Esophagus muscularis mucosa (tissue), 4 donors: ENCODE results near the gene RYR2. TPM values are rescaled to one million over a fixed set of nuclear protein-coding genes. Genes with fewer than 3 reads are reported as not detected.

Experiments
- DNase-seq: peaks from one replicate; pipeline ENCODE4 v3.0.0-alpha.2; 2017; ENCODE audit errors: extremely low spot score
- H3K27ac ChIP-seq, 4 donors: fragments of 200-600 bp; sonication (generic); replicated peaks in 1 of 4; 1 replicate in 3 of 4; 2 replicates in 1 of 4; pipeline ENCODE4 v1.5.1; 2016 to 2019; ENCODE audit warnings: mild to moderate bottlenecking in 1 of 4
- H3K27me3 ChIP-seq, 4 donors: fragments of 200-600 bp; sonication (generic); one replicate each; pipeline versions ENCODE4 v1.5.1 to v1.6.0; 2016 to 2019
- H3K36me3 ChIP-seq, 4 donors: fragments of 200-600 bp; sonication (generic); one replicate each; pipeline ENCODE4 v1.5.1; 2016 to 2019
- H3K4me1 ChIP-seq, 4 donors: fragments of 200-600 bp; sonication (generic); one replicate each; pipeline ENCODE4 v1.5.1; 2016 to 2019
- H3K4me3 ChIP-seq, 4 donors: fragments of 200-600 bp; sonication (generic); 1 replicate in 2 of 4; 2 replicates in 2 of 4; pipeline ENCODE4 v1.5.1; 2016 to 2019; ENCODE audit warnings: mild to moderate bottlenecking in 4 of 4, moderate library complexity in 1 of 4
- H3K9me3 ChIP-seq, 4 donors: fragments of 200-600 bp; sonication (generic); 1 replicate in 3 of 4; 2 replicates in 1 of 4; pipeline ENCODE4 v1.5.1; 2016 to 2019
- EP300 ChIP-seq: sonication (generic); formaldehyde crosslinking; IDR thresholded peaks from one replicate; pipeline ENCODE4 v1.6.1; 2017; ENCODE audit warnings: antibody characterized with exemption
- POLR2A ChIP-seq: fragments of 450-650 bp; IDR thresholded peaks from one replicate; pipeline ENCODE4 v1.6.1; 2017; ENCODE audit warnings: antibody characterized with exemption, moderate library complexity, mild to moderate bottlenecking, low read depth
- POLR2AphosphoS5 ChIP-seq, 2 donors: sonication (generic); formaldehyde crosslinking; IDR thresholded peaks; one replicate each; pipeline ENCODE4 v1.6.1; 2017; ENCODE audit warnings: antibody characterized with exemption in 2 of 2
- WGBS: methylation state at CpG from one replicate; pipeline ENCODE4 v1.1.5; 2018; 5-methylcytosine and 5-hydroxymethylcytosine counted together
- intact Hi-C: fragments of 100-400 bp; cut with DNase I; formaldehyde crosslinking; loops from one replicate; pipeline ENCODE4 v1.15.1; 2023
- total RNA-seq, 4 donors: library from RNA; depleted of rRNA; stranded (reverse); fragments of >200 nt; gene quantifications; one replicate each; pipeline versions ENCODE4 v1.1.0 to v1.2.1, GENCODE V29; 2016
- TF ChIP-seq, protein P1 (sequence below), 3 experiments: fragments of 200-600 bp in 2 of 3; fragments of 450-650 bp in 1 of 3; sonication (generic) in 2 of 3; IDR thresholded peaks; one replicate each; pipeline ENCODE4 v1.5.1; 2017 to 2019; ENCODE audit warnings: antibody characterized with exemption in 3 of 3, mild to moderate bottlenecking in 2 of 3, moderate library complexity in 1 of 3

The RYR2 gene
- total RNA-seq, 4 donors from 2014 or later: 29.8 to 56.3 (median 38.9) TPM

DNA sequence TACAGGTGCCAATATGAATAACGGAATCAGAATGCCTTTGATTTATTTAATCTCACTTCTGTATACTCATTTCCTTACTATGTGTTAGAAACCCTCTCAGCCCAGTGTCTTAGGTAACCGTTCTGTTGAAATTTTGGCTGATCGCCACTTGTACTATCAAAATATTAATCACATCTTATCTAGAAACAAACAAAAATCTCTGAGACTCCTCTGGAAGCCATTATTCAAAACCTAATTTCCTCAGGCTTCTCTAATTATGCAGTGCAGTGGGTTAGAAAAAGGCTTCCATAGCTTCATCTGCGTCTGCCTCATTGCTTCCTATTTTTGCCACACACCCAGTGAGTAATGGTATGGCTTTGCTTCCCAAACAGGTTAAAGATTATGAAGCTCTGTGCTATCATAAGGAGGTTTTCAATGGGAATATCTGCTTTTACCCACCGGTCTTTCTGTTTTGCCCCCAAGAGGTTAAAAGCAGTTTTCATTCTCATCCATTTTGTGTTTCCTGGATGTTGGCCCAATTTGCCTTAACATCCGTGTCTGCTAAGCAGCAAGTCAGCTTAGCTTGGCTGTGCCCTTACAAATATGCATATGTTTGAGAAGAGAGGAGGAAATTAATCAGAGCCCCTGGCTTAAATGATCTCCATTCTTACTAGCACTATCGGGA lies 129.6 kb downstream of the RYR2 start:
- peak overlapping the region in 3 of 4 donors; percentile 1 to 34 (median 16) for H3K27ac ChIP-seq
- WGBS: 41% methylated on average over 7 of the region's 7 CpGs

DNA sequence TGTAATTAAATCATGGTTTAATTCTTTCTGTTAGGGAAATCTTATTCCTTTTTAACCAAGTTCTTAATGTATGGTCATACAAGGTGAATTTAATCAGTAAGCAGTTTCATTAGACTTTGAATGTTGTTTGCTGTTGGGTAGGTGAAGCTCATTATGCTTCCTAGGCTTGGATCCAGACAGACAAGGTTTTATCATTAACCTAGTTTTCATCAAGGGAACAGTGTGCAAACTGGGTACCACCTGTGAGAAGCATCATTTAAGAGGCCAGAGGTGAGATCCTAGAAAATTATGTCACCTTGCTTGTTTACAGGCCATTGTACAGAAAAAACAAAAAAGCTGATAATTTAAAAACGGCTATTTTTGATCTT lies 130.1 kb downstream of the RYR2 start:
- TF ChIP-seq POLR2A: no peak
- TF ChIP-seq POLR2AphosphoS5 (IDR thresholded peaks at IDR 0.05): no peak
- TF ChIP-seq, protein P1, sequence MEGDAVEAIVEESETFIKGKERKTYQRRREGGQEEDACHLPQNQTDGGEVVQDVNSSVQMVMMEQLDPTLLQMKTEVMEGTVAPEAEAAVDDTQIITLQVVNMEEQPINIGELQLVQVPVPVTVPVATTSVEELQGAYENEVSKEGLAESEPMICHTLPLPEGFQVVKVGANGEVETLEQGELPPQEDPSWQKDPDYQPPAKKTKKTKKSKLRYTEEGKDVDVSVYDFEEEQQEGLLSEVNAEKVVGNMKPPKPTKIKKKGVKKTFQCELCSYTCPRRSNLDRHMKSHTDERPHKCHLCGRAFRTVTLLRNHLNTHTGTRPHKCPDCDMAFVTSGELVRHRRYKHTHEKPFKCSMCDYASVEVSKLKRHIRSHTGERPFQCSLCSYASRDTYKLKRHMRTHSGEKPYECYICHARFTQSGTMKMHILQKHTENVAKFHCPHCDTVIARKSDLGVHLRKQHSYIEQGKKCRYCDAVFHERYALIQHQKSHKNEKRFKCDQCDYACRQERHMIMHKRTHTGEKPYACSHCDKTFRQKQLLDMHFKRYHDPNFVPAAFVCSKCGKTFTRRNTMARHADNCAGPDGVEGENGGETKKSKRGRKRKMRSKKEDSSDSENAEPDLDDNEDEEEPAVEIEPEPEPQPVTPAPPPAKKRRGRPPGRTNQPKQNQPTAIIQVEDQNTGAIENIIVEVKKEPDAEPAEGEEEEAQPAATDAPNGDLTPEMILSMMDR (IDR thresholded peaks at IDR 0.05): no peak
- TF ChIP-seq EP300: no peak
- DNase-seq: no peak
- H3K36me3 ChIP-seq: no peaks in the 10 kb centered on the region
- no peaks in the 10 kb centered on the region for H3K9me3 ChIP-seq
- peaks cover 6 to 26% (median 14%) of the 10 kb centered on the region in 4 donors for H3K4me1 ChIP-seq
- peak overlapping the region in 3 of 4 donors; percentile 1 to 34 (median 16) for H3K27ac ChIP-seq
- 72% methylated on average over 1 of the region's 1 CpG for WGBS
- intact Hi-C loops: no loop called here
- no peaks in the 10 kb centered on the region for H3K27me3 ChIP-seq
- no peak overlapping the region for H3K4me3 ChIP-seq

More for the DNA sequence above, 129.6 kb downstream of the RYR2 start:
- Histone ChIP-seq H3K9me3 (no peaks in the 10 kb centered on the region), H3K4me1 (peaks cover 6 to 24% (median 13%) of the 10 kb centered on the region in 4 donors), H3K27me3 (no peaks in the 10 kb centered on the region), H3K4me3 (no peak overlapping the region), H3K36me3 (no peaks in the 10 kb centered on the region)
- no peak for DNase-seq
- no peak for TF ChIP-seq EP300
- TF ChIP-seq, protein P1 (IDR thresholded peaks at IDR 0.05): no peak
- no peak for TF ChIP-seq POLR2A
- TF ChIP-seq POLR2AphosphoS5 (IDR thresholded peaks at IDR 0.05): no peak
- intact Hi-C loops: no loop called here

DNA sequence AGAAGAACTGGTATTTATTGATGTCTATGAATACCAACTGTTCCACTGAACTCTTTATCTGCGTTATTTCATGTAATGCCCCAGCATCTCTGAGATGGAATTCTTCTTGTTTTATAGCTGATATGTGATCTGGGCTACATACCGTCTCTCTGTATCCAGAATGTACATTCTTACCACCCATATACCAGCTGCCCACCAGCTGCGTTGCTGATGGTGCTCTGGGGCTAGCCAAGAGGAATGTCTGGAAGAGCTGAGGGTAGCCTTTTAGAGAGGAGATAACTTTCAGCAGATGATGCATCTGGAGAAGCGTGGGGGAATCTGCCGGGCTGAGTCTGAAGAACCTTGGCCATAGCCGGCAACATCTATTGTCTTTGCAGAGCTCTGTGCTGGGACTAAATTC lies 137.5 kb downstream of the RYR2 start:
- Histone ChIP-seq H3K4me3 (no peak overlapping the region), H3K9me3 (no peaks in the 10 kb centered on the region), H3K4me1 (peaks cover 25 to 57% (median 34%) of the 10 kb centered on the region in 4 donors), H3K27ac (peak overlapping the region in 2 of 4 donors; percentile 1 to 19), H3K36me3 (no peaks in the 10 kb centered on the region), H3K27me3 (no peaks in the 10 kb centered on the region)
- no peak for TF ChIP-seq POLR2A
- no peak for TF ChIP-seq EP300
- TF ChIP-seq POLR2AphosphoS5 (IDR thresholded peaks at IDR 0.05): no peak
- TF ChIP-seq, protein P1 (IDR thresholded peaks at IDR 0.05): no peak
- WGBS: 91% methylated on average over 6 of the region's 6 CpGs
- no peak for DNase-seq
- intact Hi-C loops: no loop called here

DNA sequence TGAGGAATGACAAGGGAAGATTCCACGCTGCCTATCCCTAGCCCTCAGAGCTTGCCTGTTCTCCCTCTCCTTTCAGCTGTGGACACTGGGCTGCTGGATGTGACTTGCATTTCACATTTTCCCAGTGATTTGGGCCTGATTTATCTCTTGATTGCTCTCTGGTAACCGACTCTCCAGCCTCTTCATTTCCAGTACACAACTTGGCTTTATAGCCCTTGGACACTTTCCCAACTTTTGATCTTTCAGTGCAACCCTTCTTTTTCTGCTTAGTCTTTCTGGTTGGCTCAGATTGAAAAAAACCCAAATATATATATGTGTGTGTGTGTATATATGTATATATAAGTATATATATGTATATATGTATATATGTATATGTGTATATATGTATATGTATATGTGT lies 138.3 kb downstream of the RYR2 start:
- Histone ChIP-seq H3K27me3 (no peaks in the 10 kb centered on the region), H3K4me3 (no peak overlapping the region), H3K4me1 (peaks cover 25 to 57% (median 36%) of the 10 kb centered on the region in 4 donors), H3K36me3 (no peaks in the 10 kb centered on the region), H3K27ac (peak overlapping the region in 1 of 4 donors; percentile 19), H3K9me3 (no peaks in the 10 kb centered on the region)
- DNase-seq: no peak
- intact Hi-C loops: no loop called here
- 76% methylated on average over 2 of the region's 2 CpGs for WGBS
- TF ChIP-seq POLR2A: no peak
- TF ChIP-seq EP300: no peak
- TF ChIP-seq, protein P1 (IDR thresholded peaks at IDR 0.05): no peak
- no peak for TF ChIP-seq POLR2AphosphoS5 (IDR thresholded peaks at IDR 0.05)
